CD14-positive monocyte (primary cell): ENCODE data around the gene COL6A1. TPM values are rescaled to one million over a fixed set of nuclear protein-coding genes. Genes with fewer than 3 reads are reported as not detected.

Source experiments
- DNase-seq, 3 donors: peaks; one replicate each; pipeline ENCODE4 v3.0.0-alpha.2; 2011 to 2022
- H2AFZ ChIP-seq: 2 replicates; pipeline ENCODE4 v1.6.0; 2012; ENCODE audit warnings: mild to moderate bottlenecking, low read depth, low read length, inconsistent platforms; ENCODE audit not compliant: insufficient read depth, poor library complexity, severe bottlenecking
- H3K27ac ChIP-seq, 2 donors: 1 replicate in 1 of 2; 2 replicates in 1 of 2; pipeline ENCODE4 v1.5.1; 2012 to 2013; ENCODE audit warnings: low read length in 2 of 2, control low read depth in 1 of 2, inconsistent platforms in 1 of 2, low read depth in 1 of 2, mild to moderate bottlenecking in 1 of 2
- H3K27me3 ChIP-seq, 2 donors: one replicate each; pipeline versions ENCODE4 v1.6.0 to v1.6.1; 2011 to 2013; ENCODE audit warnings: low read length in 2 of 2; ENCODE audit not compliant: control insufficient read depth in 2 of 2, insufficient read depth in 2 of 2
- H3K36me3 ChIP-seq, 2 donors: replicated peaks in 1 of 2; 1 replicate in 1 of 2; 2 replicates in 1 of 2; pipeline versions ENCODE4 v1.5.1 to v1.6.1; 2012 to 2013; ENCODE audit warnings: low read length in 2 of 2, control low read depth in 1 of 2, inconsistent platforms in 1 of 2, mild to moderate bottlenecking in 1 of 2; ENCODE audit not compliant: insufficient read depth in 2 of 2, control insufficient read depth in 1 of 2
- H3K4me1 ChIP-seq, 2 donors: 1 replicate in 1 of 2; 2 replicates in 1 of 2; pipeline versions ENCODE4 v1.5.1 to v1.6.1; 2012 to 2013; ENCODE audit warnings: low read length in 2 of 2, control low read depth in 1 of 2, inconsistent platforms in 1 of 2, mild to moderate bottlenecking in 1 of 2, moderate library complexity in 1 of 2; ENCODE audit not compliant: insufficient read depth in 2 of 2, control insufficient read depth in 1 of 2
- H3K4me2 ChIP-seq: replicated peaks from 2 replicates; pipeline ENCODE3; 2012; ENCODE audit warnings: low read length, moderate library complexity, mild to moderate bottlenecking; ENCODE audit not compliant: poor library complexity, severe bottlenecking; ENCODE audit errors: extremely low read depth
- H3K4me3 ChIP-seq, 3 experiments: fragments of 200-600 bp in 1 of 3; sonication (generic) in 1 of 3; replicated peaks in 1 of 3; 1 replicate in 2 of 3; 2 replicates in 1 of 3; pipeline ENCODE4 v1.5.1; 2011 to 2013; ENCODE audit warnings: low read length in 3 of 3, mild to moderate bottlenecking in 3 of 3, control low read depth in 2 of 3, low read depth in 2 of 3, inconsistent platforms in 1 of 3, moderate library complexity in 1 of 3
- H3K79me2 ChIP-seq: 2 replicates; pipeline ENCODE4 v1.6.0; 2012; ENCODE audit warnings: mild to moderate bottlenecking, control low read depth, inconsistent platforms, low read length, moderate library complexity; ENCODE audit not compliant: insufficient read depth
- H3K9ac ChIP-seq: 2 replicates; pipeline ENCODE4 v1.6.0; 2017; ENCODE audit warnings: low read length, mild to moderate bottlenecking; ENCODE audit not compliant: insufficient read depth, poor library complexity, severe bottlenecking
- H3K9me3 ChIP-seq, 2 donors: replicated peaks in 1 of 2; 1 replicate in 1 of 2; 2 replicates in 1 of 2; pipeline versions ENCODE4 v1.5.1 to v1.6.1; 2012 to 2013; ENCODE audit warnings: low read length in 2 of 2, control low read depth in 1 of 2; ENCODE audit not compliant: control insufficient read depth in 1 of 2, insufficient read depth in 1 of 2
- H4K20me1 ChIP-seq: 2 replicates; pipeline ENCODE4 v1.6.0; 2012; ENCODE audit warnings: mild to moderate bottlenecking, low read length, control low read depth, moderate library complexity; ENCODE audit not compliant: insufficient read depth
- H3K27ac Mint-ChIP-seq, 7 donors: one replicate each; pipeline ENCODE4 v1.8.0; 2020; ENCODE audit warnings: mild to moderate bottlenecking in 7 of 7, mixed read lengths in 7 of 7, moderate library complexity in 6 of 7, inconsistent platforms in 2 of 7
- H3K27me3 Mint-ChIP-seq, 3 donors: one replicate each; pipeline ENCODE4 v1.8.0; 2021 to 2022; ENCODE audit warnings: low read depth in 3 of 3, mild to moderate bottlenecking in 3 of 3, mixed read lengths in 3 of 3, moderate library complexity in 3 of 3, inconsistent platforms in 1 of 3
- H3K36me3 Mint-ChIP-seq, 2 donors: one replicate each; pipeline ENCODE4 v1.8.0; 2020; ENCODE audit warnings: mixed read lengths in 2 of 2, inconsistent platforms in 1 of 2, mild to moderate bottlenecking in 1 of 2
- H3K4me1 Mint-ChIP-seq: one replicate; pipeline ENCODE4 v1.8.0; 2020; ENCODE audit warnings: mild to moderate bottlenecking, mixed read lengths
- H3K4me3 Mint-ChIP-seq, 2 donors: one replicate each; pipeline ENCODE4 v1.8.0; 2020; ENCODE audit warnings: mild to moderate bottlenecking in 2 of 2, mixed read lengths in 2 of 2, moderate library complexity in 1 of 2
- H3K9me3 Mint-ChIP-seq, 7 donors: one replicate each; pipeline ENCODE4 v1.8.0; 2020 to 2022; ENCODE audit warnings: mixed read lengths in 7 of 7, mild to moderate bottlenecking in 6 of 7, moderate library complexity in 6 of 7, inconsistent platforms in 2 of 7
- WGBS: methylation state at CpG from one replicate; pipeline ENCODE4 v1.1.5; 2013; ENCODE audit warnings: missing lambda C conversion rate; ENCODE audit not compliant: insufficient coverage; 5-methylcytosine and 5-hydroxymethylcytosine counted together
- intact Hi-C, 2 donors: fragments of 100-400 bp; cut with micrococcal nuclease; formaldehyde crosslinking; loops; one replicate each; pipeline versions ENCODE4 v1.15.0 to v1.15.1; 2023
- polyA plus RNA-seq, 3 donors: library from polyadenylated mRNA; depleted of rRNA in 1 of 3; unstranded in 2 of 3; stranded (reverse) in 1 of 3; fragments of 300-500 nt in 2 of 3; fragments of >200 nt in 1 of 3; fragmentation: Illumina TruSeq in 2 of 3; gene quantifications; 1 replicate in 2 of 3; 2 replicates in 1 of 3; pipeline ENCODE4 v1.2.3, GENCODE V29; 2012 to 2021
- TF ChIP-seq, protein P1 (sequence below): fragments of 200-600 bp; IDR thresholded peaks from one replicate; pipeline ENCODE4 v1.8.0; 2022; ENCODE audit warnings: antibody characterized with exemption, mild to moderate bottlenecking

COL6A1 gene
- polyA plus RNA-seq, 3 donors, result 0.08 to 0.11 (median 0.10) TPM

GRCh38 chr21:45938453-45938755, 43.2 kb upstream of the COL6A1 start:
- WGBS, result no CpG with 5 or more reads among the region's 1 CpG
- peaks cover 20 to 59% (median 28%) of the 10 kb centered on the region in 7 donors for H3K9me3 Mint-ChIP-seq
- Histone ChIP-seq H3K4me3 (no peak overlapping the region), H3K9me3 (peaks cover 15 to 39% of the 10 kb centered on the region in 2 donors), H3K4me1 (no peaks in the 10 kb centered on the region), H3K79me2 (no peaks in the 10 kb centered on the region), H2AFZ (no peak overlapping the region), H3K27me3 (no peaks in the 10 kb centered on the region), H3K9ac (no peak overlapping the region), H4K20me1 (no peaks in the 10 kb centered on the region), H3K36me3 (no peaks in the 10 kb centered on the region), H3K4me2 (no peak overlapping the region), H3K27ac (no peak overlapping the region)
- TF ChIP-seq, protein P1, sequence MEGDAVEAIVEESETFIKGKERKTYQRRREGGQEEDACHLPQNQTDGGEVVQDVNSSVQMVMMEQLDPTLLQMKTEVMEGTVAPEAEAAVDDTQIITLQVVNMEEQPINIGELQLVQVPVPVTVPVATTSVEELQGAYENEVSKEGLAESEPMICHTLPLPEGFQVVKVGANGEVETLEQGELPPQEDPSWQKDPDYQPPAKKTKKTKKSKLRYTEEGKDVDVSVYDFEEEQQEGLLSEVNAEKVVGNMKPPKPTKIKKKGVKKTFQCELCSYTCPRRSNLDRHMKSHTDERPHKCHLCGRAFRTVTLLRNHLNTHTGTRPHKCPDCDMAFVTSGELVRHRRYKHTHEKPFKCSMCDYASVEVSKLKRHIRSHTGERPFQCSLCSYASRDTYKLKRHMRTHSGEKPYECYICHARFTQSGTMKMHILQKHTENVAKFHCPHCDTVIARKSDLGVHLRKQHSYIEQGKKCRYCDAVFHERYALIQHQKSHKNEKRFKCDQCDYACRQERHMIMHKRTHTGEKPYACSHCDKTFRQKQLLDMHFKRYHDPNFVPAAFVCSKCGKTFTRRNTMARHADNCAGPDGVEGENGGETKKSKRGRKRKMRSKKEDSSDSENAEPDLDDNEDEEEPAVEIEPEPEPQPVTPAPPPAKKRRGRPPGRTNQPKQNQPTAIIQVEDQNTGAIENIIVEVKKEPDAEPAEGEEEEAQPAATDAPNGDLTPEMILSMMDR, result no peak
- no peak overlapping the region for H3K27ac Mint-ChIP-seq
- no peaks in the 10 kb centered on the region for H3K4me1 Mint-ChIP-seq
- intact Hi-C loops, result no loop called here
- no peak overlapping the region for H3K4me3 Mint-ChIP-seq
- peaks cover 0 to 5% (median 0%) of the 10 kb centered on the region in 3 donors for H3K27me3 Mint-ChIP-seq
- DNase-seq, result no peak
- no peaks in the 10 kb centered on the region for H3K36me3 Mint-ChIP-seq

DNA sequence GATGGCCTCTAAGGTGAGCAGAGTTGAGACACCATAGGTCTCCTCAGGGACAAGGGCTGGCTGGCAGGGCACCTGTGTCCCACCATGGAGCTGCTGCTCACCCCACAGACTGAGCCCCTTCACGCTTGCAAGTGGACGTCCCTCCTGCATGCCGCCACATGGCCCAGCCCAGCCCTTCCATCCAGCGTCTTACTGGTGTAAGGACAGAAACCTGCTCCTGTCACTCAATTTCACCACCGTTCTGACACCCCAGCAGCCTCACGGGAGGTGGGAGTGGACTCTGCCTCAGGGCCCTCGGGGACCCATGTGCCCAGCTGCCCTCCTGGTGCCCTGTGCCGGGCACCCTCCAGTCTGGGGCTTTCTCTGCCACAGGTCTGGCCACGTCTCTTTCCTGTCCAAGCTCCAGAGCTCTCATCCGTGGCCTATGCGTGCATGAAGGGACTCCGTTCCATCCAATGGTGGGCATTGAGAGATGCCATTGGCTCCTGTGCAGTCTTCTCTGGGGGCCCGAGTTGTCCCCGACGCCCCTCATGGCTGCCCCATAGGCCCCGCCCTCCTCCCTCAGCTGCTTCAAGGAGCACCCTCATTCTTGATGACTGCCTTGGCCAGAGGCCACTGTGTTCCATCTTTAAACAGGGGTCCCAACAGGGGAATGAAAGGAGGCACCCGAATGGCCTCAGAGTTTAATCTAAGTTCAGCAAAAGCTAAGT, 42.6 kb upstream of the COL6A1 start:
- intact Hi-C loops, result no loop called here
- H3K27ac Mint-ChIP-seq, result no peak overlapping the region
- no peaks in the 10 kb centered on the region for H3K4me1 ChIP-seq
- WGBS, result 91% methylated on average over 14 of the region's 17 CpGs
- H3K27me3 Mint-ChIP-seq, result peaks cover 0 to 6% (median 0%) of the 10 kb centered on the region in 3 donors
- H3K9me3 ChIP-seq, result peaks cover 15 to 34% of the 10 kb centered on the region in 2 donors
- no peaks in the 10 kb centered on the region for H3K27me3 ChIP-seq
- no peak overlapping the region for H3K9ac ChIP-seq
- no peaks in the 10 kb centered on the region for H3K36me3 Mint-ChIP-seq
- H3K4me1 Mint-ChIP-seq, result no peaks in the 10 kb centered on the region
- H3K27ac ChIP-seq, result no peak overlapping the region
- no peak for DNase-seq
- no peaks in the 10 kb centered on the region for H4K20me1 ChIP-seq
- H3K4me2 ChIP-seq, result no peak overlapping the region
- H3K79me2 ChIP-seq, result no peaks in the 10 kb centered on the region
- TF ChIP-seq, protein P1, result no peak
- H3K9me3 Mint-ChIP-seq, result peaks cover 17 to 57% (median 23%) of the 10 kb centered on the region in 7 donors
- no peak overlapping the region for H3K4me3 Mint-ChIP-seq
- H3K36me3 ChIP-seq, result no peaks in the 10 kb centered on the region
- H2AFZ ChIP-seq, result no peak overlapping the region
- H3K4me3 ChIP-seq, result no peak overlapping the region
